HG02943 (cell line): ENCODE data around the gene PLD5.
"Not testable (repeated sequence)": the region's sequence is repeated elsewhere in the genome, so short reads cannot be mapped to it uniquely, and the experiment has no call there.

Source experiments
- ATAC-seq: cut with Tn5 transposase; IDR thresholded peaks from one replicate; pipeline ENCODE4 v1.9.1; 2021; ENCODE audit warnings: mild to moderate bottlenecking, low read depth, moderate library complexity; ENCODE audit not compliant: unreplicated experiment

PLD5 gene

GRCh38 chr1:242185731-242186130, 338.8 kb downstream of the PLD5 start:
- ATAC-seq: no peak

GRCh38 chr1:242184955-242185354, 339.5 kb downstream of the PLD5 start:
- no peak for ATAC-seq

- ATAC-seq: peak; percentile 95
Observed at GRCh38 chr1:242179767-242180166, 344.7 kb downstream of the PLD5 start.

GRCh38 chr1:242178924-242179708, 345.4 kb downstream of the PLD5 start:
- ATAC-seq: no peak

- no peak for ATAC-seq
Observed at GRCh38 chr1:242178436-242178835, 346.1 kb downstream of the PLD5 start.

DNA sequence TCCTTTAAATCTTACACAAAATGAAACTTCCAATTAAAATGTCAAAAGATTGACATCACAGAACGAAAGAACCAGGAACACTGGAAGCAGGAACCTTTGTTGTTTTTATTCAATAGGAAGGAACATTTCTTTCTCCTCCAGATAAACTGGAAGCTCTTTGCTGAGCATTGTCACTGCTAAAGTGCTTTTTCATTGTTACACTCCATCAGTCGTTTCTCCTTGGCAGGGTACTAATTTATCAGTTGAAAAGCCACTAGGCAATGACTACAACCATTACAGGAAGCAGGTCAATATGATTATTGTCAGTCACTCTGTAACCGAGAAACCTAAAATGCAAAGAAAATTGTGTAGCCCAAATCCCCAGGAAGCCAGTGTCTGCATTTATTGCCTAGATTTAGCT, 362.4 kb downstream of the PLD5 start:
- no peak for ATAC-seq

GRCh38 chr1:242147096-242147976, 377.2 kb downstream of the PLD5 start:
- peak; percentile 60 for ATAC-seq

GRCh38 chr1:242146652-242147051, 377.8 kb downstream of the PLD5 start:
- ATAC-seq: no peak

GRCh38 chr1:242140836-242141235, 383.7 kb downstream of the PLD5 start:
- ATAC-seq: no peak

GRCh38 chr1:242139986-242140385, 384.5 kb downstream of the PLD5 start:
- ATAC-seq: no peak

DNA sequence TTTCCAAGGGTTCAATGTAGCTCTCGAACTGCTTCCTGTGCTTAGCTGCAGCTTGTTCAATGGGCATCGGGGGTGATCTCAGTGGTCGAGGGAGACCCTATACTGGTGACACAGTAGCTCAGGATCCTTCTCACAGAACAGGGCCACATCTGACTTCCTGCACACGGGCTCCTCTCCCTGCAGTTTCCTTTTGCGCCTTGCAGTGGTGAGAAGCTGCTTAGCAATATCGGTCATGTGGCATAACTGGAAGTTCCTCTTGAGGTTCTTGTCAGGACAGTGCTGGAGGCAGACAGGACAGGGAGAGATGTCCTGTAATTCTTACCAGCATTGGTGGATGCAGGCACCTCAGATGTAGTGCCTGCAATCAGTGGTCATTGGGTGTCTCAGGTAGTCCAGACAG, 385.1 kb downstream of the PLD5 start:
- peak; percentile 75 for ATAC-seq

DNA sequence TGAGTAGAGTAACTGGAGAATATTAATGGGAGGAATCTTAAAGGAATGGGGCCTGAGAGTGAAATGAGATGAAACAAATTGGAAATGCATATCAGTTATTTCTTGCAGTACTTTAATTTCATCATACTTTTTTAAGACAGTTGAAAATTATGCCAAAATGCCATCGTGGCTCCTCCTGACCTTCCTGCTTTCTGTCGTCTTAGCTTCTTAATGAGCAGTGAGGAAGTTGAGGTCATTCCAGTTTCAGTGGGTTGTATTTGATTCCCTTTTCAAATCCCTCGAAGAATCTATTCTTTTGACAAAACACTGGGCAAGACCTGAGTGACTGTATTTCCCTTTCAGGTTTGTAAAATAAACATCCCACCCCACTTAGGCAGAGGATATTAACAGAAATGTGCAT, 390.7 kb downstream of the PLD5 start:
- ATAC-seq: no peak

DNA sequence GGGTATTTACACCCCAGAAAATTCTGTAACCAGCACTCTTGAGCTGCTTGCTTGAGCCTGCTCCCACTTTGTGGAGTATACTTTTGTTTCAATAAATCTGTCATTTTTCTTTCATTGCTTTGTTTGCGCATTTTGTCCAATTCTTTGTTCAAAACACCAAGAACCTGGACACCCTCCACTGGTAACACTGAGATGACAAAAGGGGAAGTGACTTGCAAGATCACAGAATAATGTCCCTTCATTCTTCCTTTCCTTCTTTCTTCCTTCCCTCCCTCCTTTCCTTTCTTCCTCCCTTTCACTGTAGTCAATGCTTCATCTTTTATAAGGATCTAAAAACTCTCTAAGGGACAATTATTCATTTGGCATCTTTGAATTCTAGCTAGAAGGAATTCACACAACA, 391.1 kb downstream of the PLD5 start:
- no peak for ATAC-seq

DNA sequence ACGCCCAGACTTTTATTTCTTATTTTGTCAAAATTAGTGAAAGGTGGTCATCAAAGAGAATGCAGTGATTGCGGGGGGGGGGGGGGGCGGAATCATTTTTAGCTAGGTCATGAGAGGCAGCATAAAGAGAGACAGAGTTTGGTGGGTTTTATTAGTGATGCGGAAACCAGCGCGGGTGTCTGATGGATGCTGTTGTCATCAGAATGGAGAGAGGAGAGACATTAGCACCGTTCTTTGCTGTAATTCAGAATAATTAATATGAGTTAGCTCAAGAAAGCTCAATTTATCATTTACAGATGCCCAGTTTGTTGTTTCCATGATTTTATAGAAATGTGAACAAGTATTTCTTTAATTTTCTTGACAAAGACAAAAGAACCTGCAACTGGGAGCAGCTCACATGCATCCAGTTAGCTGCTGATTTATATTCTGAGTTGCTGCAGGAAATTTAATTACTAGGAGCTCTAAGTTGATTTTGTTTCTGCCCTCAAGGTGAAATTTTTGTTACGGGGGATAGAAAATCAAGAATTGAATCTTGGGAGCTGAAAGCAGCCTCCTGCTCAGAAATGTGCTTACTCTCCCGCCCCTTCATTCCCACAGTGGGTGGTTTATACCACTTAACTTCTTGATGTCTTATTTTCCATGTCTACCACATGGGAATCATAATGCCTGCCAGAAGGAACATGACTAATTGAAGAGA, 392.2 kb downstream of the PLD5 start:
- ATAC-seq: no peak

DNA sequence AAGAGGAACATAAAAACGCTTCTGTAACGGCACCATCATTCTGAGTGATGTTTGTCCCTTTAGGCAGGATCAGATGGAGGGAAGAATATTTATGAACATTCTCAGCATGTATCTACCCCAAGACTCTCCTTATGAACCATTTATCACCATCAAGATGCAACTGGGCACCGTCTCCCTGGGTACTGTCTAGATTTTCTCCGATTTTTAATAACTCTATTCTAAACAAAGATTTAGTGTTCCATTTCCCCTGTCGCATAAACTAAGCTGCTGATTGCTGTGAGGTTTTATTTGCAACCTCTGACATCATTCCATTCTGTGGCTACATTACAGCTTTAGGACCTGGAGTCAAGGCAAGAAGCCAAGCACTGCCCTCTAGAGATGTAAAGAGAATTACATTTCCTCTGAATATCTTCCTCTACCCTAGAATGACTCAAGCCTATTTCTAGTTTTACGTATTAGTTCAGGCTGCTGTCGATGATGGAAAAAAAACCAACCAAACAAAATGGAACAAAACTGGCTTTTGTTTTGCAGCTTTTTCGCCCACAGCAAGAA, 395.5 kb downstream of the PLD5 start:
- no peak for ATAC-seq

GRCh38 chr1:242120432-242120831, 404.1 kb downstream of the PLD5 start:
- ATAC-seq: no peak

DNA sequence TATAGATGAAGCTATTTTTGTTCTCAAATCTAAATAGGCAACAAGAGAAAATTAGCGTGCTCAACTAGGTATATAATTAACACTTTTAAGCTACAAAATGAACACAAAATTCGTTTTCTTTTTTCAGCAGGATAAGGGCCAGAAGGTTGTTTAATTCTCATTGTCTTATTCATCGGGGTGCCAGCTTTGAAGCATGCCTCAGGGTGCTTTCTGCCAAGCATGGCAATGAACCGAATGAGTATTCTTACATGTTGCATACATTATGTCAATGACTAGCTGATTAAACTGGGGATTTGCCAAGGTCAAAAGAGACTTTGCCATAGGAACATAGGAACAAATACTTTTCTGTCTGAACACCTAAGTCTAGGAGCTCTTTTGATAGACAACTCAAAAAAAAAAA, 423.6 kb downstream of the PLD5 start:
- ATAC-seq: no peak

DNA sequence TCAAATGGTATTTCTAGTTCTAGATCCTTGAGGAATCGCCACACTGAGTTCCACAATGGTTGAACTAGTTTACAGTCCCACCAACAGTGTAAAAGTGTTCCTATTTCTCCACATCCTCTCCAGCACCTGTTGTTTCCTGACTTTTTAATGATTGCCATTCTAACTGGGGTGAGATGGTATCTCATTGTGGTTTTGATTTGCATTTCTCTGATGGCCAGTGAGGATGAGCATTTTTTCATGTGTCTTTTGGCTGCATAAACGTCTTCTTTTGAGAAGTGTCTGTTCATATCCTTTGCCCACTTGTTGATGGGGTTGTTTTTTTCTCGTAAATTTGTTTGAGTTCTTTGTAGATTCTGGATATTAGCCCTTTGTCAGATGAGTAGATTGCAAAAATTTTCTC, 427.2 kb downstream of the PLD5 start:
- ATAC-seq: not testable (repeated sequence)

DNA sequence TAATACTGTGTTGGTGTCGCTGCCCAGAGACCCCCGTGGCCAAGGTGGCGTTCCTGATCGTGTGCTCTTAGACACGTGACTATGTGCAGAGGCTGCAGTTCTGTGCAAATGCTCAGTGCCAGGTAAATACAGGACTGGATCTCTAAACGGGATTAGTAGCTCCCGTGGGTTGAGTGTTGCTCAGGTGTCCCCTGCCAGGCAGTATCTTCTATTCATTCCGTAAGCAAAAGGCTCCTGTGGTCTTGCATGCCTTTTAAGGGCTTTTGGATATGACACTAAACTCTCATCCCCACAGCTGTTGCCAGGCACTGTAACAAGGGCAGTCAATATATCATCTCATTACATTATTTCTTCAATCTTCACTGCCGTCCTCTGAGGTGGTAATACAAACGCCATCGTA, 431.4 kb downstream of the PLD5 start:
- ATAC-seq: no peak

- no peak for ATAC-seq
Observed at GRCh38 chr1:242089911-242090310, 434.6 kb downstream of the PLD5 start.

DNA sequence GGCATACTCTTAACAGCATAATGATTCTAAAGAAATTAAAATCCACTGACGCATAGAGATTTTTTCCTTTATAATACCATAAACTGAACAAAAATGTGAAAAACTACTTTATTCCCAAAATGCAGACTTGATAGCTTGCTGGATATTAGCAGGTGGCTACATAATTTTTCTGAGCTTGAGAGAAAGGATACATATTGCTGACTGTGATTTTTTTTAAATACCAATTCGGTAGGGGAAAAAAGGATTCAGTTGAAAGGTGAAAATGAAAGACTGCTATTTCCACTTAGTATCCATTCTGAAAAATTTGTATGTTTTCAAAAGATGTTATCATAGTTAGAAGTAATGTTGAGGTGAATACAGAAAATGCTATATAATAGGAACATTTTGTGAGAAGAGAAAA, 435.6 kb downstream of the PLD5 start:
- ATAC-seq: no peak
